ENCODE measurements around the gene ZEB2.

The ZEB2 gene

GRCh38 chr2:144554492-144555210, 34.7 kb upstream of the ZEB2 start:
- TF ChIP-seq, protein P1, sequence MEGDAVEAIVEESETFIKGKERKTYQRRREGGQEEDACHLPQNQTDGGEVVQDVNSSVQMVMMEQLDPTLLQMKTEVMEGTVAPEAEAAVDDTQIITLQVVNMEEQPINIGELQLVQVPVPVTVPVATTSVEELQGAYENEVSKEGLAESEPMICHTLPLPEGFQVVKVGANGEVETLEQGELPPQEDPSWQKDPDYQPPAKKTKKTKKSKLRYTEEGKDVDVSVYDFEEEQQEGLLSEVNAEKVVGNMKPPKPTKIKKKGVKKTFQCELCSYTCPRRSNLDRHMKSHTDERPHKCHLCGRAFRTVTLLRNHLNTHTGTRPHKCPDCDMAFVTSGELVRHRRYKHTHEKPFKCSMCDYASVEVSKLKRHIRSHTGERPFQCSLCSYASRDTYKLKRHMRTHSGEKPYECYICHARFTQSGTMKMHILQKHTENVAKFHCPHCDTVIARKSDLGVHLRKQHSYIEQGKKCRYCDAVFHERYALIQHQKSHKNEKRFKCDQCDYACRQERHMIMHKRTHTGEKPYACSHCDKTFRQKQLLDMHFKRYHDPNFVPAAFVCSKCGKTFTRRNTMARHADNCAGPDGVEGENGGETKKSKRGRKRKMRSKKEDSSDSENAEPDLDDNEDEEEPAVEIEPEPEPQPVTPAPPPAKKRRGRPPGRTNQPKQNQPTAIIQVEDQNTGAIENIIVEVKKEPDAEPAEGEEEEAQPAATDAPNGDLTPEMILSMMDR (IDR thresholded peaks at IDR 0.05; ENCODE audit: insufficient read depth, low read depth, low read length, missing control alignments), result no peak
- DNase-seq (ENCODE audit: low read depth), result no peak
- H3K4me3 ChIP-seq (ENCODE audit: low read depth, low read length), result no peak overlapping the region

GRCh38 chr2:144553379-144553778, 33.5 kb upstream of the ZEB2 start:
- no peak overlapping the region for H3K4me3 ChIP-seq (ENCODE audit: low read depth, low read length)
- DNase-seq (ENCODE audit: low read depth), result no peak
- TF ChIP-seq, protein P1 (IDR thresholded peaks at IDR 0.05; ENCODE audit: insufficient read depth, low read depth, low read length, missing control alignments), result no peak

DNA sequence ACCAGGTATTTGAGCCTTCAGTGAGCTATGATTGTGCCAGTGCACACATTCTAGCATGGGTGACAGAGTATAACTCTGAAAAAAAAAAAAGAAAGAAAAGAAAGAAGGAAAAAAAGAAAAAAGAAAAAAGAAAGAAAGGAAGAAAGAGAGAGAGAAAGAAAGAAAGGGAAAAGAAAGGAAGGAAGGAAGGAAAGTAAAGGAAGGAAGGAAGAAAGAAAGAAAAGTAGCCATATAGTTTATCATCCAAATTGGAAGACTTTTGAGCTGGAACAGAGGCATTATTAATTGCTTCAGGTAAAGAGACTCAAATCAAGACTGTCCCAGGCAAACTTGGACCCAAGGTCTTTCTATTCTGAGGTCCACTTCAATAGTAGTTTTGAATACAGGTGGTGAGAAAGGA, 32.9 kb upstream of the ZEB2 start:
- TF ChIP-seq, protein P1 (IDR thresholded peaks at IDR 0.05; ENCODE audit: insufficient read depth, low read depth, low read length, missing control alignments), result no peak
- DNase-seq (ENCODE audit: low read depth), result no peak
- no peak overlapping the region for H3K4me3 ChIP-seq (ENCODE audit: low read depth, low read length)

DNA sequence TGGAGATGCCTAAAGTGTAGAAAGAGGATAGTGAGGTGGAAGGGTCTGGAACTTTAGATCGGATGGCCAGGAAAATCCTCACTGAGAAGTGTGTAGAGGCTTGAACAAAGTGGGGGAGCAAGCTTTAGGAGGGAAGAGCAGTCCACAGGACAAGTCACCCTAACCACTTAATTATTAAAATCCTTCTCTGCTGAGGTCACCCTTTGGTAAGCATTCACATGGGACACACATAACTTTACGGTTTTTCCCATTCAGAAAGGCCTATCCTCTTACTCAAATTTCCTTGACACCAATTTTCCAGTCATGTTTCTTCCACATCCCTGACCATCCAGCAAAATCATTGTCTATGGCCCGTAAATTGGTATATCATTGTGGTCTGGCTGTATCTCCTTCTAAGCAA, 31.0 kb upstream of the ZEB2 start:
- DNase-seq (ENCODE audit: low read depth), result no peak
- H3K4me3 ChIP-seq (ENCODE audit: low read depth, low read length), result no peak overlapping the region
- TF ChIP-seq, protein P1 (IDR thresholded peaks at IDR 0.05; ENCODE audit: insufficient read depth, low read depth, low read length, missing control alignments), result no peak

- DNase-seq (ENCODE audit: low read depth), result no peak
- TF ChIP-seq, protein P1 (IDR thresholded peaks at IDR 0.05; ENCODE audit: insufficient read depth, low read depth, low read length, missing control alignments), result no peak
- no peak overlapping the region for H3K4me3 ChIP-seq (ENCODE audit: low read depth, low read length)
Observed at GRCh38 chr2:144550084-144550483, 30.2 kb upstream of the ZEB2 start.

- peak; percentile 30 for DNase-seq (ENCODE audit: low read depth)
- TF ChIP-seq, protein P1 (IDR thresholded peaks at IDR 0.05; ENCODE audit: insufficient read depth, low read depth, low read length, missing control alignments), result no peak
- H3K4me3 ChIP-seq (ENCODE audit: low read depth, low read length), result no peak overlapping the region
Observed at GRCh38 chr2:144548532-144549191, 28.7 kb upstream of the ZEB2 start.

Data from GM12865 (cell line).